ENCODE results near the gene ZNF133.
"Not testable (repeated sequence)": the region's sequence is repeated elsewhere in the genome, so short reads cannot be mapped to it uniquely, and the experiment has no call there.

Gene ZNF133

DNA sequence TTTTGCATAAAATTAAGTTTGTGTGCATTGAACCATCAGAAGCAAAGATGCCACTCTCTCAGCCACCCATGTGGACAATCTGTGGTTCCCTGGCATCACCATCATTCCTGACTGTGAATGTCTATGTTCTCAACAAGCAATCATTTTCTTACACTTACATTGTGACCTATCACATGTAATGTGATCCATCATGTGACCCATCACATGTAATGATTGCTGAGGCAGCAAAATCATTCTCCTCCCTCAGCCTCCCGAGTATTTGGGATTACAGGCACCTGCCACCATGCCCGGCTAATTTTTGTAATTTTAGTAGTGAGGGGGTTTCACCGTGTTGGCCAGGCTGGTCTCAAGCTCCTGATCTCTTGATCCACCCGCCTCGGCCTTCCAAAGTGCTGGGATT is 22.0 kb upstream of the ZNF133 start:
- peaks cover 12% of the 10 kb centered on the region for H3K27me3 Mint-ChIP-seq
- no peak overlapping the region for H3K4me3 Mint-ChIP-seq
- no peaks in the 10 kb centered on the region for H3K36me3 Mint-ChIP-seq (ENCODE audit: low read depth)
- no peaks in the 10 kb centered on the region for H3K4me1 Mint-ChIP-seq (ENCODE audit: low read depth)
- intact Hi-C loops (cut with micrococcal nuclease) = no loop called here
- H3K27ac Mint-ChIP-seq = no peak overlapping the region
- H3K9me3 Mint-ChIP-seq = no peaks in the 10 kb centered on the region

DNA sequence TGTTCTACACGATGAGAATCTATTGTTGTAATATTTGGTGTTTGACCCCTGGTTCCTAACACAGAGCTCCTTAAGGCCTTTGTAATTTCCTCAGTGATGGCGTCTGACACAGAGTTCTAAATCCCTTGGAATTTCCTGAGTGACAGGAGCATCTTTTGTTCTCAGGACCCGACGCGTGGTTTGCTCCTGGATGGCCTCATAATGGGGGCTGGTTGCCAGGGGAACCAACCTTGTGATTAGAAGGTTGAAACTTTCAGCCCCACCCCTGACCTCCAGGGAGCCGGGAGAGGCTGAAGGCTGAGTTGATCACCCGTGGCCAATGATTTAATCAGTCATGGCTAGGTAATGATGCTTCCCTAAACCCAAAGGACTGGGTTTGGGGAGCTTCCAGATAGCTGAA is 20.5 kb upstream of the ZNF133 start:
- intact Hi-C loops (cut with micrococcal nuclease) = no loop called here
- H3K4me3 Mint-ChIP-seq = no peak overlapping the region
- H3K9me3 Mint-ChIP-seq = no peaks in the 10 kb centered on the region
- H3K36me3 Mint-ChIP-seq (ENCODE audit: low read depth) = no peaks in the 10 kb centered on the region
- H3K4me1 Mint-ChIP-seq (ENCODE audit: low read depth) = no peaks in the 10 kb centered on the region
- peaks cover 14% of the 10 kb centered on the region for H3K27me3 Mint-ChIP-seq
- H3K27ac Mint-ChIP-seq = no peak overlapping the region

GRCh38 chr20:18271160-18271559 is 17.2 kb upstream of the ZNF133 start:
- no peak overlapping the region for H3K27ac Mint-ChIP-seq
- H3K36me3 Mint-ChIP-seq (ENCODE audit: low read depth) = no peaks in the 10 kb centered on the region
- intact Hi-C loops (cut with micrococcal nuclease) = no loop called here
- H3K27me3 Mint-ChIP-seq = peaks cover 20% of the 10 kb centered on the region
- H3K9me3 Mint-ChIP-seq = no peaks in the 10 kb centered on the region
- H3K4me1 Mint-ChIP-seq (ENCODE audit: low read depth) = no peaks in the 10 kb centered on the region
- H3K4me3 Mint-ChIP-seq = no peak overlapping the region

DNA sequence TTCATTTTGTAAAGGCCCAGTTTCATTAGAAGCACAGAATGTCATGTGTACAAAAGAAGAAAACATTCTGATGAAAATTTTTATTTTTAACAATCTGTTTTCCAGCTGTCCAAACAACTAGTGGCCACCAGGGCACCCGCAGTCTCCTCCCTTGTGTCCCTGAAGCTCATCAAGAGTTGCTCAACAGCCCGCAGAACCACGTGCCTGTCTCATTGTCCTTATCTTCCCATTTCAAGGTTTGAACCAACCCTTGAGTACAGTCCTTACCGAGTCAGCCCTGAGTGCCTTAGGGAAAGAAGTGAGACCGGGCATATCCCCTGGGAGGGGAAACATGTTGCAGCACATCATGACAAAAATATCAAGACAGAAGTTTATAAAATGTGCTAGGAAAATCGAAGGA is 15.9 kb upstream of the ZNF133 start:
- no peak overlapping the region for H3K27ac Mint-ChIP-seq
- H3K27me3 Mint-ChIP-seq = peaks cover 19% of the 10 kb centered on the region
- no peak overlapping the region for H3K4me3 Mint-ChIP-seq
- intact Hi-C loops (cut with micrococcal nuclease) = no loop called here
- H3K36me3 Mint-ChIP-seq (ENCODE audit: low read depth) = no peaks in the 10 kb centered on the region
- no peaks in the 10 kb centered on the region for H3K4me1 Mint-ChIP-seq (ENCODE audit: low read depth)
- no peaks in the 10 kb centered on the region for H3K9me3 Mint-ChIP-seq

DNA sequence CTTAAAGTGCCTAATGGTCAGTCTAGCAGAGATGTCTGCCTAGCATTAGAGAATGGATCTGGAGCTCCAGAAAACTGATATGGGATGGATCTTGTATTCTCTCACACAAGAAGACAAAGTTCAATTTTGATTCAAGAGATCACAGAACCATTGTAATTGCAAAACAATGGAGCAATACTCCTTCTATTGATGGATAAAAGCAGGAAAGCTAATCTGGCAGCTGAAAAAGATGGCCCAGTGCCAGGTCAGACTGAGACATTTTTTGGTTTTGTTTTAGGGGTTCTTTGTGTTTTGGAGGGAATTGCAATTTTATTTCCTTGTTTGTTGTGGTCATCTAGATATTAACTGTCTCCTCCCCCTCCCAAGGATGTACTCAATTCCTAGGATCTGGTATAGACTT is 14.6 kb upstream of the ZNF133 start:
- Mint-ChIP-seq H3K4me3 (no peak overlapping the region), H3K9me3 (no peaks in the 10 kb centered on the region), H3K4me1 (ENCODE audit: low read depth) (no peaks in the 10 kb centered on the region), H3K36me3 (ENCODE audit: low read depth) (no peaks in the 10 kb centered on the region), H3K27ac (no peak overlapping the region), H3K27me3 (peaks cover 9% of the 10 kb centered on the region)
- intact Hi-C loops (cut with micrococcal nuclease) = no loop called here

DNA sequence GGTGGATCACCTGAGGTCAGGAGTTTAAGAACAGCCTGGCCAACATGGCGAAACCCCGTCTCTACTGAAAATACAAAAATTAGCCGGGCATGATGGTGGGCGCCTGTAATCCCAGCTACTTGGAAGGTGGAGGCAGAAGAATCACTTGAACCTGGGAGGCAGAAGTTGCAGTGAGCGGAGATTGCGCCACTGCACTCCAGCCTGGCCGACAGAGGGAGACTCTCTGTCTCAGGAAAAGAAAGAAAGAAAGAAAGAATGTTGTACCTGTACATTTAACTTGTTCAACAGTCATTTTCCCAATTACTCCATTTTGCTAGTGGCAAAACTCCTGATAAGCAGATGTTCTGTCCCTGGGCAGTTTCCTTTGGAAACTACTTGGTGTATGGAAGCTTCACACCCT is 12.4 kb upstream of the ZNF133 start:
- not testable (repeated sequence) for H3K27ac Mint-ChIP-seq; H3K4me1 Mint-ChIP-seq (ENCODE audit: low read depth); H3K4me3 Mint-ChIP-seq; H3K36me3 Mint-ChIP-seq (ENCODE audit: low read depth); H3K9me3 Mint-ChIP-seq
- intact Hi-C loops (cut with micrococcal nuclease) = loop anchor here (1.0 kb wide), 1 partner anchor 771 kb away; no protein-coding TSS in a partner anchor
- H3K27me3 Mint-ChIP-seq = peaks cover 14% of the 10 kb centered on the region

- Mint-ChIP-seq H3K9me3 (no peaks in the 10 kb centered on the region), H3K4me3 (no peak overlapping the region), H3K4me1 (ENCODE audit: low read depth) (no peaks in the 10 kb centered on the region), H3K27ac (no peak overlapping the region), H3K27me3 (peaks cover 17% of the 10 kb centered on the region), H3K36me3 (ENCODE audit: low read depth) (no peaks in the 10 kb centered on the region)
- intact Hi-C loops (cut with micrococcal nuclease) = loop anchor here (1.0 kb wide), 1 partner anchor 772 kb away; no protein-coding TSS in a partner anchor
Measured at GRCh38 chr20:18276821-18277220, 11.5 kb upstream of the ZNF133 start.

DNA sequence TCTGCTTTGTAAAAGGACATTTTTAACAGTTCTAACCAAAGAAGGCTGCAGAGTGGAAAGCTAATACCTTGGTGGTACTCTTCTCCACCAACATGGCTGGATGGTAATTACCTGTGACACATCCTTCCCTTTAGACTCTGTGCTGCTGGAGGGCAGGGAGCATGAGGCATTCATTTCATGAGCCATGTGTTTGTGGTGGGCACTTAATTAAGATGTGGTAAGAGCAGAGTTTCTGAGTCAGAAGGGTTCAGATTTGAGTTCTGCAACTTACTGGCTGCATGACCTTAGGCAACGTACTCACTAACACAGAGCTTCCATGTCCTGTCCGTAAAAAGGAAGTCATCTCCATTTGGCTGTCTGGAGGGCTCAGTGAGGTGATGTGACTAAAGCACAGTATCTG is 9.1 kb upstream of the ZNF133 start:
- peaks cover 5% of the 10 kb centered on the region for H3K9me3 Mint-ChIP-seq
- peaks cover 16% of the 10 kb centered on the region for H3K27me3 Mint-ChIP-seq
- no peak overlapping the region for H3K4me3 Mint-ChIP-seq
- no peaks in the 10 kb centered on the region for H3K36me3 Mint-ChIP-seq (ENCODE audit: low read depth)
- H3K4me1 Mint-ChIP-seq (ENCODE audit: low read depth) = no peaks in the 10 kb centered on the region
- no peak overlapping the region for H3K27ac Mint-ChIP-seq
- intact Hi-C loops (cut with micrococcal nuclease) = no loop called here

- intact Hi-C loops (cut with micrococcal nuclease) = loop anchor here (5.0 to 10.0 kb wide), 4 partner anchors 182 to 1550 kb away; partner anchors contain the start of genes DZANK1, POLR3F, SMIM26 and SNRPB2
- H3K9me3 Mint-ChIP-seq = peaks cover 32% of the 10 kb centered on the region
- peaks cover 17% of the 10 kb centered on the region for H3K4me1 Mint-ChIP-seq (ENCODE audit: low read depth)
- peaks cover 14% of the 10 kb centered on the region for H3K36me3 Mint-ChIP-seq (ENCODE audit: low read depth)
- H3K4me3 Mint-ChIP-seq = no peak overlapping the region
- peaks cover 34% of the 10 kb centered on the region for H3K27me3 Mint-ChIP-seq
- H3K27ac Mint-ChIP-seq = no peak overlapping the region
Measured at GRCh38 chr20:18284805-18285533, 3.4 kb upstream of the ZNF133 start.

DNA sequence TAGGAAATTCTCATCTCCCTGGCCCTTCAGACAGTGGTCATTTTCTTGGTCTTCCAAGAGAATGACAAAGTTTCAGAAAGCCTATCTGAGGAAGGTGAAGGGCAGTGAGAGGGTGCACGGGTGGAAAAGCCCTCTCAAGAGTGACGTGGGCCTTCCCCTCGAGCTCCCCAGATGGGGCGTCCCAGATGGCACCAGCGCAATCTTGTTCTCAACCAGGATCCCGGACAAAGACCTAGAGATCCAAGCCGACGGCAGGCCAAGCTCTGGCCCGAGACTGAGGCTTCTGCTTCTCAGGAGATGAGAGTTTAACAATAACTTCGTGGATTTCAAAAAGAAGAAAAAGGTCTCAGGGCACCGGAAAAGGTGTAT is 797 bp upstream of the ZNF133 start:
- intact Hi-C loops (cut with micrococcal nuclease) = loop anchor here (5.0 to 10.0 kb wide), 4 partner anchors 180 to 1553 kb away; partner anchors contain the start of genes DZANK1, POLR3F, SMIM26 and SNRPB2
- peaks cover 17% of the 10 kb centered on the region for H3K4me1 Mint-ChIP-seq (ENCODE audit: low read depth)
- peaks cover 33% of the 10 kb centered on the region for H3K36me3 Mint-ChIP-seq (ENCODE audit: low read depth)
- H3K4me3 Mint-ChIP-seq = peak overlapping the region; percentile 94
- H3K27me3 Mint-ChIP-seq = peaks cover 26% of the 10 kb centered on the region
- H3K9me3 Mint-ChIP-seq = peaks cover 32% of the 10 kb centered on the region
- peak overlapping the region; percentile 98 for H3K27ac Mint-ChIP-seq

DNA sequence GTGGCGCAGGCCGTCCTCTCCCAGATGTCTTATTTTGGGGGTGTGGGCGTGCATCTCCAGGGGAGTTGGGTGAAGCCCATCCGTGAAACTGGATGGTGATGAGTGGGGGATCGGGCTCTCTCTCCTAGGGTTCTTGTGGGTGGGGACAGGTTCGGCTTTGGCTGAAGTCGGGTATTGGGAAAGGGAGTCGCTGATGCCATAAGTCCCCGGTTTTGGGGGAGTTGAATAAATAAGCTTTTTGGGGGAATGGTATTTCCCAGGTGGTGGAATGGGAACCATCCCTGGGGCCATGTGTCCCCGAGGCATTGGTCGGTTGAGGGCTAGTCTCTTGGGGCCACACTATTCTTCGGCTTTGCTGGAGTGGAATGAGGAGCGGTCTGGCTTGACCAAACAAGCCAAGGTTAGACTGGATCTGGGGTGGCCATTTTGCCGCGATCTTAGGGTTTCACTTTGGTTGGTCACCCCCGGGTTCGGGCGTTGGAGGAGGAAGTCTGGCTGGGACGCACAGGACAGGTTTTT is 481 bp downstream of the ZNF133 start:
- intact Hi-C loops (cut with micrococcal nuclease) = loop anchor here (5.0 to 10.0 kb wide), 4 partner anchors 178 to 1554 kb away; partner anchors contain the start of genes DZANK1, POLR3F, SMIM26 and SNRPB2
- peak overlapping the region; percentile 94 for H3K4me3 Mint-ChIP-seq
- peaks cover 22% of the 10 kb centered on the region for H3K27me3 Mint-ChIP-seq
- H3K27ac Mint-ChIP-seq = peak overlapping the region; percentile 98
- peaks cover 31% of the 10 kb centered on the region for H3K9me3 Mint-ChIP-seq
- peaks cover 39% of the 10 kb centered on the region for H3K36me3 Mint-ChIP-seq (ENCODE audit: low read depth)
- H3K4me1 Mint-ChIP-seq (ENCODE audit: low read depth) = peaks cover 17% of the 10 kb centered on the region

DNA sequence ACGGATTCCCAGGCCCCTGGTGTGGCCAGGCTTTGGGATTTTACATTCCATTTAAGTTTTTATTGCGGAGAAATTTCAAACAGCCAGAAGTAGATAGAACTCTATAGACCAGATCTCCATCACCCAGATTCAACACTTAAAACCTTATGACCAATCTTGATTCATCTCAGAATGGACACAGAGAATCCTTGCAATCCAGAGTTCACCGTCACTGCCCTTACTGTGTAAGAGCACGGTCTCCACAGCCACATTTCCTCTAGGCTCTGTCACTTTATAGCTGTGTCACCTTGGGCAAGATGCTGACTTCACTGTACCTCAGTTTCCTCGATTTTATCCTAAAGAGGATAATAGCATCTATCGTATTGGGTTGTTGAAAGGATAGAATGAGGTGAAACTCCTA is 979 bp downstream of the ZNF133 start:
- peaks cover 18% of the 10 kb centered on the region for H3K27me3 Mint-ChIP-seq
- peak overlapping the region; percentile 98 for H3K27ac Mint-ChIP-seq
- intact Hi-C loops (cut with micrococcal nuclease) = loop anchor here (5.0 to 10.0 kb wide), 4 partner anchors 178 to 1555 kb away; partner anchors contain the start of genes DZANK1, POLR3F, SMIM26 and SNRPB2
- H3K36me3 Mint-ChIP-seq (ENCODE audit: low read depth) = peaks cover 39% of the 10 kb centered on the region
- peaks cover 17% of the 10 kb centered on the region for H3K4me1 Mint-ChIP-seq (ENCODE audit: low read depth)
- peaks cover 26% of the 10 kb centered on the region for H3K9me3 Mint-ChIP-seq
- peak overlapping the region; percentile 94 for H3K4me3 Mint-ChIP-seq

GRCh38 chr20:18299364-18299763 is 11.0 kb downstream of the ZNF133 start:
- H3K4me1 Mint-ChIP-seq (ENCODE audit: low read depth) = peaks cover 7% of the 10 kb centered on the region

GRCh38 chr20:18304618-18305017 is 16.3 kb downstream of the ZNF133 start:
- Mint-ChIP-seq H3K4me1 (ENCODE audit: low read depth) (peaks cover 7% of the 10 kb centered on the region), H3K27ac (no peak overlapping the region), H3K4me3 (no peak overlapping the region), H3K9me3 (peaks cover 3% of the 10 kb centered on the region), H3K27me3 (no peaks in the 10 kb centered on the region), H3K36me3 (ENCODE audit: low read depth) (peaks cover 38% of the 10 kb centered on the region)
- intact Hi-C loops (cut with micrococcal nuclease) = no loop called here

More at GRCh38 chr20:18299364-18299763, 11.0 kb downstream of the ZNF133 start:
- intact Hi-C loops (cut with micrococcal nuclease) = no loop called here
- Mint-ChIP-seq H3K9me3 (peaks cover 40% of the 10 kb centered on the region), H3K27ac (no peak overlapping the region), H3K27me3 (no peaks in the 10 kb centered on the region), H3K36me3 (ENCODE audit: low read depth) (peaks cover 32% of the 10 kb centered on the region), H3K4me3 (no peak overlapping the region)
